HEK293 (cell line): ENCODE results near the gene EIF4A3.

ENCODE experiments used
- KLF10 ChIP-seq: fragments of 450-650 bp; IDR thresholded peaks from 2 replicates; pipeline ENCODE4 v1.5.1; 2018; ENCODE audit warnings: missing biosample characterization, mild to moderate bottlenecking, missing genetic modification characterization
- YY1 ChIP-seq: fragments of 450-650 bp; formaldehyde crosslinking; IDR thresholded peaks from 2 replicates; pipeline ENCODE4 v1.5.1; 2018; ENCODE audit warnings: missing biosample characterization, missing genetic modification characterization
- TF ChIP-seq, protein P1 (sequence below): fragments of 450-650 bp; formaldehyde crosslinking; IDR thresholded peaks from 2 replicates; pipeline ENCODE4 v1.5.1; 2016; ENCODE audit warnings: missing biosample characterization, missing genetic modification characterization

DNA sequence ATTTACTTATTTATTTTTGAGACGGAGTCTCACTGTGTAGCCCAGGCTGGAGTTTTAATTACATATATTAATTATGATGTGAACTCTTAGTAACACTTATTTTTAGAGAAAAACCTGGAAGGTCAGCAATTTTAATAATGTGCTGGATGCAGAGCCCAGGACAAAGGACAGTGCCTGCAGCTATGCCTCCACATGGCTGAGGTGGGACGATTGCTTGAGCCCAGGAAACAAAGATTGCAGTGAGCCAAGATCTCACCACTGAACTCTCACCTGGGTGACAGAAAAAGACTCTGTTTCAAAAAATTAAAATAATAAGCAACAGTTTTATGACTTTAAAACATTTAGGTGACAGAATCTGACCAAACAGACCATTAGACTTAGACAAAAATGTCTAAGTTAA, 11.9 kb upstream of the EIF4A3 start:
- TF ChIP-seq YY1 (tag by site-specific recombination) (no peak), KLF10 (tag by site-specific recombination) (no peak)
- TF ChIP-seq, protein P1, sequence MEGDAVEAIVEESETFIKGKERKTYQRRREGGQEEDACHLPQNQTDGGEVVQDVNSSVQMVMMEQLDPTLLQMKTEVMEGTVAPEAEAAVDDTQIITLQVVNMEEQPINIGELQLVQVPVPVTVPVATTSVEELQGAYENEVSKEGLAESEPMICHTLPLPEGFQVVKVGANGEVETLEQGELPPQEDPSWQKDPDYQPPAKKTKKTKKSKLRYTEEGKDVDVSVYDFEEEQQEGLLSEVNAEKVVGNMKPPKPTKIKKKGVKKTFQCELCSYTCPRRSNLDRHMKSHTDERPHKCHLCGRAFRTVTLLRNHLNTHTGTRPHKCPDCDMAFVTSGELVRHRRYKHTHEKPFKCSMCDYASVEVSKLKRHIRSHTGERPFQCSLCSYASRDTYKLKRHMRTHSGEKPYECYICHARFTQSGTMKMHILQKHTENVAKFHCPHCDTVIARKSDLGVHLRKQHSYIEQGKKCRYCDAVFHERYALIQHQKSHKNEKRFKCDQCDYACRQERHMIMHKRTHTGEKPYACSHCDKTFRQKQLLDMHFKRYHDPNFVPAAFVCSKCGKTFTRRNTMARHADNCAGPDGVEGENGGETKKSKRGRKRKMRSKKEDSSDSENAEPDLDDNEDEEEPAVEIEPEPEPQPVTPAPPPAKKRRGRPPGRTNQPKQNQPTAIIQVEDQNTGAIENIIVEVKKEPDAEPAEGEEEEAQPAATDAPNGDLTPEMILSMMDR: no peak
